Panc1 (cell line): ENCODE measurements around the gene CELF1. TPM values are rescaled to one million over a fixed set of nuclear protein-coding genes. Genes with fewer than 3 reads are reported as not detected.

Experiments used
- ATAC-seq: fragments of 200-7000 bp; cut with Tn5 transposase; 2 replicates; pipeline ENCODE4 v1.9.1; 2020; ENCODE audit warnings: mild to moderate bottlenecking, moderate library complexity
- BruUV-seq: library from RNA; stranded (reverse); fragments of 400-500 nt; replicated peaks from 2 replicates; lab custom pipeline; 2021; lab: Mats Ljungman, UMichigan
- CTCF ChIA-PET: fragments of 300-600 bp; sonication (Branson Sonifier 250); formaldehyde crosslinking; loops from one replicate; lab custom pipeline; 2022; ENCODE audit warnings: antibody characterized with exemption; lab: Charles Lee
- POLR2A ChIA-PET: fragments of 300-600 bp; sonication (Branson Sonifier 250); formaldehyde crosslinking; loops from one replicate; lab custom pipeline; 2022; ENCODE audit warnings: antibody characterized with exemption; lab: Charles Lee
- DNase-seq: peaks from one replicate; pipeline ENCODE4 v3.0.0-alpha.2; 2010; ENCODE audit warnings: low read depth, low spot score
- H3K27ac ChIP-seq: 2 replicates; pipeline ENCODE4 v1.5.1; 2011; ENCODE audit warnings: mild to moderate bottlenecking, low read length, inconsistent platforms
- H3K27me3 ChIP-seq: fragments of 200-500 bp; sonication (Bioruptor generic); 2 replicates; pipeline ENCODE4 v1.6.0; 2014; ENCODE audit warnings: low read length, inconsistent platforms; ENCODE audit not compliant: control insufficient read depth, insufficient read depth
- H3K36me3 ChIP-seq: fragments of 200-500 bp; sonication (Bioruptor generic); 2 replicates; pipeline ENCODE4 v1.5.1; 2014; ENCODE audit warnings: inconsistent platforms, mild to moderate bottlenecking, low read length, moderate library complexity; ENCODE audit not compliant: control insufficient read depth, insufficient read depth
- H3K4me1 ChIP-seq: 2 replicates; pipeline ENCODE4 v1.5.1; 2011; ENCODE audit warnings: inconsistent platforms, mild to moderate bottlenecking, low read length, moderate library complexity; ENCODE audit not compliant: control insufficient read depth, insufficient read depth
- H3K4me3 ChIP-seq, 2 experiments: 2 replicates each; pipeline ENCODE4 v1.5.1; 2011 to 2012; ENCODE audit warnings: low read depth in 2 of 2, low read length in 2 of 2, mild to moderate bottlenecking in 2 of 2, inconsistent platforms in 1 of 2, moderate library complexity in 1 of 2
- H3K9me3 ChIP-seq: fragments of 200-500 bp; sonication (Bioruptor generic); 2 replicates; pipeline ENCODE4 v1.5.1; 2014; ENCODE audit warnings: low read depth, mild to moderate bottlenecking, inconsistent platforms, low read length, moderate library complexity; ENCODE audit not compliant: control insufficient read depth, insufficient read depth
- POLR2AphosphoS5 ChIP-seq: IDR thresholded peaks from 2 replicates; pipeline ENCODE4 v1.6.1; 2012; ENCODE audit warnings: mild to moderate bottlenecking, low read depth, low read length, moderate library complexity
- SIN3A ChIP-seq: IDR thresholded peaks from 2 replicates; pipeline ENCODE4 v1.6.1; 2012; ENCODE audit warnings: low read depth, mild to moderate bottlenecking, low read length, moderate library complexity, borderline replicate concordance; ENCODE audit not compliant: insufficient read depth
- TCF7L2 ChIP-seq: IDR thresholded peaks from 2 replicates; pipeline ENCODE4 v1.6.1; 2011; ENCODE audit warnings: mild to moderate bottlenecking, low read depth, low read length, inconsistent platforms
- in situ Hi-C: cut with HindIII; loops from 2 replicates; pipeline ENCODE4 v1.10.0; 2016; ENCODE audit warnings: low sequenced_read_pairs, low pct_unique_long_range_greater_than_20kb
- intact Hi-C: fragments of 100-400 bp; cut with micrococcal nuclease; formaldehyde crosslinking; loops from one replicate; pipeline ENCODE4 v1.10.0; 2022; ENCODE audit not compliant: unreplicated experiment
- total RNA-seq: library from RNA; stranded (reverse); gene quantifications from one replicate; pipeline ENCODE4 v1.2.1, GENCODE V29; 2021; ENCODE audit not compliant: unreplicated experiment
- TF ChIP-seq, protein P1 (sequence below): fragments of 450-650 bp; IDR thresholded peaks from 2 replicates; pipeline ENCODE4 v1.5.1; 2017; ENCODE audit warnings: mild to moderate bottlenecking
- TF ChIP-seq, protein P2 (sequence below), 2 experiments: IDR thresholded peaks; 2 replicates each; pipeline ENCODE4 v1.6.1; 2011 to 2012; ENCODE audit warnings: low read depth in 2 of 2, control low read depth in 1 of 2, low read length in 1 of 2, mild to moderate bottlenecking in 1 of 2, moderate library complexity in 1 of 2; ENCODE audit not compliant: insufficient read depth in 1 of 2

The CELF1 gene
- total RNA-seq, 1 experiment from 2014 or later = 160 TPM

DNA sequence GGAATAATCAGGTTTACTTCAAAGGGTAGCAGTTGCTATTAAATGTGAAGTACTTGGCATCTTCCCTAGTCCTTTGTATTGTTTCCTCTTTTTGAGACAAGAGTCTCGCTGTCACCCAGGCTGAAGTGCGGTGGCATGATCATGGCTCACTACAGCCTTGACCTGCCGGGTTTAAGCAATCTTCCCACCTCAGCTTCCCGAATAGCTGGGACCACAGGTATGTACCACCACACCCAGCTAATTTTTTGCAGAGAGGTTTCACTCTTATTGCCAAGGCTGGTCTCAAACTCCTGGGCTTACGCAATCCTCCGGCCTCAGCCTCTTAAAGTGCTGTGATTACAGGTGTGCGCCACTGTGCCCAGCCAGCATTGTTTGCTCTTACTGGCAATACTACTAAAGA is 67.8 kb downstream of the CELF1 start:
- CTCF ChIA-PET = no interaction called here
- BruUV-seq = no TSS peak
- intact Hi-C loops = no loop called here

DNA sequence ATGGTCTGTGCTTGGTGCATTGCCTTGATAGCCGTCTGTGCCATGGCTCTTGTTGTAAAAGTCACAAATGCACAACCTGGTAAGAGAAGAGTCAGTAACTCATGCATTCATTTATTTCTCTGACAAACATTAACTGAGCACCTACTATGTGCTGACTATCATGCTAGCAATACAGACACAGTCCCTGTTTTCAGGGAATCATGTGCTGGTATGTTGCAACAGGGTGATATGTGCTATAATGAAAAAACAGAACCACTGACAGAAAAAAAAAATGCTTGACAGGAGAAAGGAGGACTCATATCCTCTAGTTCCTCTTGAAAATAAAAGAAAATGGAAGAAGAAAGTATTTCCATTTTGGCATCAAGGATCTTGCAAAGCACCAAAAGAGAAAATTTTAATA is 69.5 kb downstream of the CELF1 start:
- BruUV-seq = no TSS peak
- DNase-seq = no peak
- no peak for TF ChIP-seq TCF7L2
- no peak for TF ChIP-seq POLR2AphosphoS5
- TF ChIP-seq, protein P1, sequence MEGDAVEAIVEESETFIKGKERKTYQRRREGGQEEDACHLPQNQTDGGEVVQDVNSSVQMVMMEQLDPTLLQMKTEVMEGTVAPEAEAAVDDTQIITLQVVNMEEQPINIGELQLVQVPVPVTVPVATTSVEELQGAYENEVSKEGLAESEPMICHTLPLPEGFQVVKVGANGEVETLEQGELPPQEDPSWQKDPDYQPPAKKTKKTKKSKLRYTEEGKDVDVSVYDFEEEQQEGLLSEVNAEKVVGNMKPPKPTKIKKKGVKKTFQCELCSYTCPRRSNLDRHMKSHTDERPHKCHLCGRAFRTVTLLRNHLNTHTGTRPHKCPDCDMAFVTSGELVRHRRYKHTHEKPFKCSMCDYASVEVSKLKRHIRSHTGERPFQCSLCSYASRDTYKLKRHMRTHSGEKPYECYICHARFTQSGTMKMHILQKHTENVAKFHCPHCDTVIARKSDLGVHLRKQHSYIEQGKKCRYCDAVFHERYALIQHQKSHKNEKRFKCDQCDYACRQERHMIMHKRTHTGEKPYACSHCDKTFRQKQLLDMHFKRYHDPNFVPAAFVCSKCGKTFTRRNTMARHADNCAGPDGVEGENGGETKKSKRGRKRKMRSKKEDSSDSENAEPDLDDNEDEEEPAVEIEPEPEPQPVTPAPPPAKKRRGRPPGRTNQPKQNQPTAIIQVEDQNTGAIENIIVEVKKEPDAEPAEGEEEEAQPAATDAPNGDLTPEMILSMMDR = no peak
- no peak for TF ChIP-seq SIN3A
- TF ChIP-seq, protein P2, sequence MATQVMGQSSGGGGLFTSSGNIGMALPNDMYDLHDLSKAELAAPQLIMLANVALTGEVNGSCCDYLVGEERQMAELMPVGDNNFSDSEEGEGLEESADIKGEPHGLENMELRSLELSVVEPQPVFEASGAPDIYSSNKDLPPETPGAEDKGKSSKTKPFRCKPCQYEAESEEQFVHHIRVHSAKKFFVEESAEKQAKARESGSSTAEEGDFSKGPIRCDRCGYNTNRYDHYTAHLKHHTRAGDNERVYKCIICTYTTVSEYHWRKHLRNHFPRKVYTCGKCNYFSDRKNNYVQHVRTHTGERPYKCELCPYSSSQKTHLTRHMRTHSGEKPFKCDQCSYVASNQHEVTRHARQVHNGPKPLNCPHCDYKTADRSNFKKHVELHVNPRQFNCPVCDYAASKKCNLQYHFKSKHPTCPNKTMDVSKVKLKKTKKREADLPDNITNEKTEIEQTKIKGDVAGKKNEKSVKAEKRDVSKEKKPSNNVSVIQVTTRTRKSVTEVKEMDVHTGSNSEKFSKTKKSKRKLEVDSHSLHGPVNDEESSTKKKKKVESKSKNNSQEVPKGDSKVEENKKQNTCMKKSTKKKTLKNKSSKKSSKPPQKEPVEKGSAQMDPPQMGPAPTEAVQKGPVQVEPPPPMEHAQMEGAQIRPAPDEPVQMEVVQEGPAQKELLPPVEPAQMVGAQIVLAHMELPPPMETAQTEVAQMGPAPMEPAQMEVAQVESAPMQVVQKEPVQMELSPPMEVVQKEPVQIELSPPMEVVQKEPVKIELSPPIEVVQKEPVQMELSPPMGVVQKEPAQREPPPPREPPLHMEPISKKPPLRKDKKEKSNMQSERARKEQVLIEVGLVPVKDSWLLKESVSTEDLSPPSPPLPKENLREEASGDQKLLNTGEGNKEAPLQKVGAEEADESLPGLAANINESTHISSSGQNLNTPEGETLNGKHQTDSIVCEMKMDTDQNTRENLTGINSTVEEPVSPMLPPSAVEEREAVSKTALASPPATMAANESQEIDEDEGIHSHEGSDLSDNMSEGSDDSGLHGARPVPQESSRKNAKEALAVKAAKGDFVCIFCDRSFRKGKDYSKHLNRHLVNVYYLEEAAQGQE (IDR thresholded peaks at IDR 0.05; ENCODE audit: insufficient read depth in 1 of 2, low read depth in 2 of 2, low read length in 1 of 2) = no peak
- intact Hi-C loops (no loop called here), in situ Hi-C loops (no loop called here)
- no peak overlapping the region for H3K4me3 ChIP-seq
- H3K27ac ChIP-seq = no peak overlapping the region
- peaks cover 39% of the 10 kb centered on the region for H3K36me3 ChIP-seq
- no peaks in the 10 kb centered on the region for H3K9me3 ChIP-seq
- ChIA-PET POLR2A (no interaction called here), CTCF (no interaction called here)
- H3K4me1 ChIP-seq = no peaks in the 10 kb centered on the region
- H3K27me3 ChIP-seq = no peaks in the 10 kb centered on the region
- ATAC-seq = no peak

More for the DNA sequence above, 67.8 kb downstream of the CELF1 start:
- Histone ChIP-seq H3K27ac (no peak overlapping the region), H3K27me3 (no peaks in the 10 kb centered on the region), H3K36me3 (peaks cover 37% of the 10 kb centered on the region), H3K4me3 (no peak overlapping the region), H3K9me3 (no peaks in the 10 kb centered on the region), H3K4me1 (no peaks in the 10 kb centered on the region)
- POLR2A ChIA-PET = no interaction called here
- ATAC-seq (no peak), DNase-seq (no peak)
- TF ChIP-seq, protein P2 (IDR thresholded peaks at IDR 0.05; ENCODE audit: insufficient read depth in 1 of 2, low read depth in 2 of 2, low read length in 1 of 2) = no peak
- TF ChIP-seq SIN3A (no peak), TCF7L2 (no peak), POLR2AphosphoS5 (no peak)
- TF ChIP-seq, protein P1 = no peak
- in situ Hi-C loops = no loop called here
